GM12892 (cell line): ENCODE results near the gene NRXN3.

Source experiments
- POLR2A ChIP-seq: IDR thresholded peaks from 2 replicates; pipeline ENCODE4 v1.6.1; 2011; ENCODE audit warnings: low read depth, low read length, control low read depth
- POLR2AphosphoS5 ChIP-seq: IDR thresholded peaks from 2 replicates; pipeline ENCODE4 v1.6.1; 2011; ENCODE audit warnings: low read depth, low read length, control low read depth
- TAF1 ChIP-seq: IDR thresholded peaks from 2 replicates; pipeline ENCODE4 v1.6.1; 2011; ENCODE audit warnings: low read depth, mild to moderate bottlenecking, control low read depth, low read length, borderline replicate concordance

DNA sequence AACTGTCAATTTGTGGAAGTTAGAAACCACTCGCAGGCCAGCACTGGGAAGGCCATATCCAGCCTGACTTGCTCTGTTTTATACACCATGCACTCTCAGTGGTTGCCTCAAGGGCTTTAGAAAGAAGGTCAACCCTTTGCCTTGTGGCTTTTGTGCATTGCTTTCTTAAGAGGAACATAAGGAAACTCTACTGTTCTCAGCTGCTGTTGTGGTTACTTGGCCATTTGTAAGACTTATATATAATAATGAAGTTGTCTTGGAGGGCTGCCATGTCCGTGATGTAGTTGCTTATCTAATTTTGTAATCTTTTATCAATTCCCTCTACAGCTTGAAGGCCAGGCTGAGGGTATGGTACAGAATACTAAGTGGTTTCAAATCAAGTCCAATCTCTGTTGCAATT lies 1403.3 kb downstream of the NRXN3 start:
- TF ChIP-seq POLR2AphosphoS5 = no peak
- TF ChIP-seq POLR2A = no peak
- no peak for TF ChIP-seq TAF1
